ENCODE results near the gene CDC45. TPM values are rescaled to one million over a fixed set of nuclear protein-coding genes. Genes with fewer than 3 reads are reported as not detected.
"Not testable (repeated sequence)": the region's sequence is repeated elsewhere in the genome, so short reads cannot be mapped to it uniquely, and the experiment has no call there.

CDC45 gene
- total RNA-seq, 2 experiments from 2014 or later = 109 to 111 TPM

DNA sequence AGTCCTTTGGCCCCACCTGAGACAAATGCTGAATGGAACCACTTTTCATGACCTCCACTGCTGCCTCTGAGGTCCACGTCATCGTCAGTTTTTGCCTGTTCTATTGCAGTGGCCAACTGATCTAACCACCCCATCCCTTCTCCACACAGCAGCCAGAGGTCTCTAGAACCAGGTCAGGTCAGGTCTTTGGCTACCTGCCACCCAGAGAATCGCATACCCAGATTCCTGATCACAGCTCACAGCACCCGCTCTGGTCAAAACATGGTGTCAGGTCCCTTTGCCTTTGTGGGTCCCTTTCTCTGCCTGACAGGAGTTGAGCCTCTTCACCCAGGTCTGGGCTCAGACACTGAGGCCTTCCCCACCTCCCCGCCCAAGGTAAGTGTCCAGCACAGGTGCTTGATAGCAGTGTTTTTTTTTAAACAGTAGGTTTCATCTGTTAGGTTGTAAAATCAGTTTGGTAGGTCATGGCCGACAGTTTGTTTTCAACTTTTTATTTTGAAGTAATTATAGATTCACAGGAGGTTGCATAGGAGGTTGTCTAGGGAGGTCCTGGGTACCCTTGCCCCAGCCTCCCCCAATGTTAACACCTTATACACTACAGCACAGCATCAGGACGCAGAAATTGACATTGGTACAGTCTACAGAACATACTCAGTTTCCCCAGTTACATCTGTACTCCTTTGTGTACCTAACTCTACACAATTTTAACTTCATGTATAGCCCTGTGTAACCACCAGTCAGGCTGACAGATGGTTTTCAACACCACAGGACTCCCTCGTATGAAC, 39.1 kb upstream of the CDC45 start:
- ChIA-PET CTCF (no interaction called here), POLR2A (interaction anchor here (0.7 to 1.3 kb wide), 3 partner anchors 9 to 16 kb away, joined by 3 to 5 read pairs (median 3); partner anchors contain the start of genes HIRA and MRPL40)

DNA sequence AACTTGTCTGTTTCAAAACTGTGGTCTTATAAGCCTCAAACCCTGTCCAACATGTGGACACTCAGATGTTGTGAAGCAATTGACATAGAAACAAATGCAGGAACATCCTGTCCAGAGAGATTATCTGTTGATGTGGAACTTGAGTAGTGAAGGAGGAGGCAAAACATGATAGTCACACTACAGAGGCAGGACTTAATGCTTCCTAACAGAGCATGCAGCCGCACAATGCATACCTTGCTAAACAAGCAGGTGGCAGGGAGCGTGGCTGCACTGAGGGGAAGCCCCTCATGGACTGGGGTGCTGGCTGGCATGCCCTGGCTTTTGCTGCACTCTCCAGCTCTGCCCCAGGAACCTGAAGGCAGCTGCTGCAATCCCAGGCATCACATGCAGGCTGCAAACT, 37.6 kb upstream of the CDC45 start:
- no peaks in the 10 kb centered on the region for H3K9me3 Mint-ChIP-seq
- intact Hi-C loops (cut with micrococcal nuclease) = no loop called here
- H3K27ac Mint-ChIP-seq = peak overlapping the region; percentile 38
- CTCF ChIA-PET = no interaction called here
- peaks cover 28% of the 10 kb centered on the region for H3K36me3 Mint-ChIP-seq (ENCODE audit: low read depth)
- DNase-seq (no peak), ATAC-seq (no peak)
- no peaks in the 10 kb centered on the region for H3K27me3 Mint-ChIP-seq
- TF ChIP-seq, protein P1, sequence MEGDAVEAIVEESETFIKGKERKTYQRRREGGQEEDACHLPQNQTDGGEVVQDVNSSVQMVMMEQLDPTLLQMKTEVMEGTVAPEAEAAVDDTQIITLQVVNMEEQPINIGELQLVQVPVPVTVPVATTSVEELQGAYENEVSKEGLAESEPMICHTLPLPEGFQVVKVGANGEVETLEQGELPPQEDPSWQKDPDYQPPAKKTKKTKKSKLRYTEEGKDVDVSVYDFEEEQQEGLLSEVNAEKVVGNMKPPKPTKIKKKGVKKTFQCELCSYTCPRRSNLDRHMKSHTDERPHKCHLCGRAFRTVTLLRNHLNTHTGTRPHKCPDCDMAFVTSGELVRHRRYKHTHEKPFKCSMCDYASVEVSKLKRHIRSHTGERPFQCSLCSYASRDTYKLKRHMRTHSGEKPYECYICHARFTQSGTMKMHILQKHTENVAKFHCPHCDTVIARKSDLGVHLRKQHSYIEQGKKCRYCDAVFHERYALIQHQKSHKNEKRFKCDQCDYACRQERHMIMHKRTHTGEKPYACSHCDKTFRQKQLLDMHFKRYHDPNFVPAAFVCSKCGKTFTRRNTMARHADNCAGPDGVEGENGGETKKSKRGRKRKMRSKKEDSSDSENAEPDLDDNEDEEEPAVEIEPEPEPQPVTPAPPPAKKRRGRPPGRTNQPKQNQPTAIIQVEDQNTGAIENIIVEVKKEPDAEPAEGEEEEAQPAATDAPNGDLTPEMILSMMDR (IDR thresholded peaks at IDR 0.05) = no peak
- H3K4me3 Mint-ChIP-seq = no peak overlapping the region
- POLR2A ChIA-PET = interaction anchor here (1.3 kb wide), 1 partner anchor 10 kb away, joined by 5 read pairs; the partner anchor contains the start of genes HIRA and MRPL40
- peaks cover 28% of the 10 kb centered on the region for H3K4me1 Mint-ChIP-seq (ENCODE audit: low read depth)

More for the DNA sequence above, 39.1 kb upstream of the CDC45 start:
- intact Hi-C loops (cut with micrococcal nuclease) = no loop called here
- H3K27ac Mint-ChIP-seq = peak overlapping the region; percentile 22
- no peaks in the 10 kb centered on the region for H3K9me3 Mint-ChIP-seq
- peaks cover 19% of the 10 kb centered on the region for H3K4me1 Mint-ChIP-seq (ENCODE audit: low read depth)
- no peaks in the 10 kb centered on the region for H3K27me3 Mint-ChIP-seq
- DNase-seq = no peak
- H3K4me3 Mint-ChIP-seq = no peak overlapping the region
- H3K36me3 Mint-ChIP-seq (ENCODE audit: low read depth) = peaks cover 29% of the 10 kb centered on the region
- ATAC-seq = no peak
- TF ChIP-seq, protein P1 (IDR thresholded peaks at IDR 0.05) = no peak

DNA sequence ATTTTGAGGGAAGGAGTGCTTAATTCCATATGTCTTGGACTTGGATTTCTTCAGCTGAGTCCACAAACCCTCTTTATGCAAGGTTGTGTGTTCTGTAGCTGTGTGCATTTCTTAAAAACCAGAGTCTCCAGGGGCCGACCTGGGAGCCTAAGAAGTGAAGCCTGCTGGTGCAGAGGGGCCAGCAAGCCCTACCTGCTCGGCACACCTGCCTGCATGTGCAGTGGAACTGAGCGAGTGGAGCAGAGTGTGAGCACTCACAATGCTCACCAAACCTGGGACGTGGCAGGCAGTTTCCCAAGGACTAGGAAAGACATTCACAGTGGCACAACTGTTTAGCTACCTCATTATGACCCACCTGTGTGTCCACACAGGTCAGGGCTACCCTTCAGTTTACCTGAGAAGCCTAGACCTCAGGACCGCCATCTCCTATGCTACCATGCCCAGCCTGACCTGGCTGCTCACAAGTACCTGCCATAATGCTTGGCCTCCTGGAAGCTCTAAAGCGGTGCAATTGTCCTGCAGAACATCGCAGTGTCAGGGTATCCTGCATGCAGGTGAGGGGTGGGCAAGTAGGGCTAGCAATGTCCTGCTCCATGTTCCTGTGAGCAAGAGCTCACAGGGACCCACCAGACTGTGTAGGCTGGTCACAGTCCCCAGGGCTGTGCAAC, 36.0 kb upstream of the CDC45 start:
- Mint-ChIP-seq H3K27me3 (no peaks in the 10 kb centered on the region), H3K9me3 (no peaks in the 10 kb centered on the region), H3K27ac (peak overlapping the region; percentile 37), H3K4me1 (ENCODE audit: low read depth) (peaks cover 32% of the 10 kb centered on the region), H3K36me3 (ENCODE audit: low read depth) (peaks cover 27% of the 10 kb centered on the region), H3K4me3 (no peak overlapping the region)
- no peak for DNase-seq
- ATAC-seq = no peak
- ChIA-PET CTCF (no interaction called here), POLR2A (interaction anchor here (1.0 to 8.9 kb wide), 4 partner anchors 11 to 268 kb away, joined by 3 to 109 read pairs (median 5); partner anchors contain the start of genes HIRA and MRPL40)
- TF ChIP-seq, protein P1 (IDR thresholded peaks at IDR 0.05) = no peak
- intact Hi-C loops (cut with micrococcal nuclease) = no loop called here

DNA sequence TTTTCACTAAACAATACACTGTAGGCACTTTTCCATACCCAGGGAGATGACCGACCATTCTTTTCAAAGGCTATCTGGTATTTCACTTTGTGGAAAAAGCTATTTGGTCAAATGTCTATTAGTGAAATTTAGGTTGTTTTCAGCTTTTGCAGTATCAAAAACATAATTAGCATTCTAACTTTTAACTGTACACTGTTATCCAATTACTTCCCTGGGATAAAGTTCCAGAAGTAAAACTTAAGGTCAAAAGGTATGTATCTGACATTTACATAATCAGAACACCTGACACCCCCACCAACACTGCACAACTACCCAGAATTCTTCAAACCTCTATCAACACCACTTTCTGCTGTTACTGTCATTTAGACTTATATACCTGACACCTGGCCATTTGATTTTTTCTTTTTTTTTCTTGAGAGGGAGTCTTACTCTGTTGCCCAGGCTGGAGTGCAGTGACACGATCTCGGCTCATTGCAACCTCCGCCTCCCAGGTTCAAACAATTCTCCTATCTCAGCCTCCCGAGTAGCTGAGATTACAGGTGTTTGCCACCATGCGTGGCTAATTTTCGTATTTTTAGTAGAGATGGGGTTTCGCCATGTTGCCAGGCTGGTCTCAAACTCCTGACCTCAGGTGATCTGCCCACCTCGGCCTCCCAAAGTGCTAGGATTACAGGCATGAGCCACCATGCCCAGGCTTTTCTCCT, 34.3 kb upstream of the CDC45 start:
- ChIA-PET POLR2A (interaction anchor here (0.8 to 8.9 kb wide), 6 partner anchors 8 to 34 kb away, joined by 4 to 109 read pairs (median 6); partner anchors contain the start of genes CDC45, HIRA, MRPL40 and UFD1), CTCF (interaction anchor here (0.9 to 1.7 kb wide), 5 partner anchors 10 to 184 kb away, joined by 3 to 5 read pairs (median 3); partner anchors contain the start of gene HIRA)
- ATAC-seq; H3K9me3 Mint-ChIP-seq; intact Hi-C loops (cut with micrococcal nuclease); DNase-seq; H3K27me3 Mint-ChIP-seq: not testable (repeated sequence)
- peaks cover 29% of the 10 kb centered on the region for H3K36me3 Mint-ChIP-seq (ENCODE audit: low read depth)
- peak overlapping the region; percentile 21 for H3K4me3 Mint-ChIP-seq
- peak overlapping the region; percentile 65 for H3K27ac Mint-ChIP-seq
- peaks cover 39% of the 10 kb centered on the region for H3K4me1 Mint-ChIP-seq (ENCODE audit: low read depth)
